Activated T-cell treated with anti-CD3 and anti-CD28 coated beads for 48 hours (primary cell): Measurements from ENCODE around the gene INSIG2.

ENCODE experiments used
- DNase-seq: peaks from one replicate; pipeline ENCODE4 v3.0.0-alpha.2; 2020; ENCODE audit warnings: low read depth

Gene INSIG2

DNA sequence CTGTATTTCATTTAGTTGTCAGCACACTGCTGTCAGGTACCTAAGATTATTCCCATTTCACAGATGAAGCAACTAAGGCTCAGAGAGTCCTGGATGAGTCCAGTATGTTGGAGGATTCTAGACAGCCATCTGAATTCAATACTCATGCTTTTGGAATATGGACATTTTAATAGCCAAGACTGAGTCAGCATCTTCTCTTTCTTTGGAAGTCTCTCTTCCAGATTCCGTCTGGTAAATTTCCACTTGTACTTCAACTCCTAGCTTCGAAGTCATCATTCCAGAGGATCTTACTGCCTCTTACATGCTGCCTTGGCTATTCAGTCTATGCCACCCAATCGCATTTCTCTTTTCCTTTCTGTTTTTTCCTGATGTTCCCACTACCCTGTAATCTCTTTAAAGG lies 40.6 kb downstream of the INSIG2 start:
- no peak for DNase-seq

GRCh38 chr2:118130385-118130784 lies 42.1 kb downstream of the INSIG2 start:
- no peak for DNase-seq

GRCh38 chr2:118131771-118132170 lies 43.5 kb downstream of the INSIG2 start:
- DNase-seq = no peak

DNA sequence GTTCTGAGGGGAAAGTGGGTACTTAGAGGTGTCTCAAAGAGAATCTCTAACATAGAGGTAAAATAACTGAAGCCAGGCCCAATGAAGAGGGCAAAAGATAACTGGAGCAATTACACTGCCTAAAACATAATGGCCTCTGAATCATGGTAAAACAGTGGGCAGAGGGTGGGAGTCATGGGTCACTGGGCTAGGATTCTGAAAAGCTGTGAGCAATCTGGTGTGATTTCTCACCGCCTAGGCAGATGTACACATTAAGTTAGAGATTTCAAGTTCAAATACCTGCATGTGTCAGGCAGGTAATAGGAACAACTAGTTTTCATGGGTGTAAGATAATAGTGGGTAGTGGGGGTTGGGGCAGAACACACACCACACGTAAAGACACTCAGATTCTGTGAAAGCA lies 45.6 kb downstream of the INSIG2 start:
- no peak for DNase-seq

DNA sequence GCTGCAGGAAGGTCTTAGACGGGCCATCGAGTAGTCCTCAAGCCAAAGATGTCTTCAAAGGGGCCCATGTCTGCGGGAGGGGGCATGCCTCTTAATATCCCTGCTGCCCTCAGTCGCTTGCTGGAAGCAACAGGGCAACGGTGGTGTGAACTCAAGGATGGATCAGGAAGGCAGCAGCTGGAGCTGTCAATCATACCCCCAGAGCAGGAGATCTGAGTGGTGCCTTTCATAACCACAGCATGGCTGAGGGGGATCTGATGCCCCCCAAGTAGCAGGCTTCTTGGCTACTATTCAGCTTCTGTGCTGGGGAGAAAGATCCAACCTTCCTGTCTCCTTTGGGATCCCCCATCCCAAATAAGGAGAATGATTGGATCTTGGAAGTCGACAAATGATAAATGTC lies 46.4 kb downstream of the INSIG2 start:
- DNase-seq = no peak

DNA sequence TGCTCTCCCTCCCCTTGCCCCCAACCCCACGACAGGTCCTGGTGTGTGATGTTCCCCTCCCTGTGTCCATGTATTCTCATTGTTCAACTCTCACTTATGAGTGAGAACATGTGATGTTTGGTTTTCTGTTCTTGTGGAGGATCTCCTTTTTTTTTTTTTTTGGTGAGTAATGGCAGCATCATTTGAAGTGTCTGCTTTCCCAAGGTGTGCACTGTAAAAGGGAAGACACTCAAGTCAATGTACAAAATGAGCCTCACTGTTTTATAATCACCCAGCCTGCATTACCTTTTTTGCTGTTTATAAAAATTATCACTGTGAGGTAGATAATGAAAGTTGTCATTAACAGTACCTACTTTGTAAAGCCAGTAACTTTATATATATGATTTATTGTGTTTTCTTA lies 56.9 kb downstream of the INSIG2 start:
- no peak for DNase-seq

GRCh38 chr2:118145806-118146205 lies 57.5 kb downstream of the INSIG2 start:
- no peak for DNase-seq

DNA sequence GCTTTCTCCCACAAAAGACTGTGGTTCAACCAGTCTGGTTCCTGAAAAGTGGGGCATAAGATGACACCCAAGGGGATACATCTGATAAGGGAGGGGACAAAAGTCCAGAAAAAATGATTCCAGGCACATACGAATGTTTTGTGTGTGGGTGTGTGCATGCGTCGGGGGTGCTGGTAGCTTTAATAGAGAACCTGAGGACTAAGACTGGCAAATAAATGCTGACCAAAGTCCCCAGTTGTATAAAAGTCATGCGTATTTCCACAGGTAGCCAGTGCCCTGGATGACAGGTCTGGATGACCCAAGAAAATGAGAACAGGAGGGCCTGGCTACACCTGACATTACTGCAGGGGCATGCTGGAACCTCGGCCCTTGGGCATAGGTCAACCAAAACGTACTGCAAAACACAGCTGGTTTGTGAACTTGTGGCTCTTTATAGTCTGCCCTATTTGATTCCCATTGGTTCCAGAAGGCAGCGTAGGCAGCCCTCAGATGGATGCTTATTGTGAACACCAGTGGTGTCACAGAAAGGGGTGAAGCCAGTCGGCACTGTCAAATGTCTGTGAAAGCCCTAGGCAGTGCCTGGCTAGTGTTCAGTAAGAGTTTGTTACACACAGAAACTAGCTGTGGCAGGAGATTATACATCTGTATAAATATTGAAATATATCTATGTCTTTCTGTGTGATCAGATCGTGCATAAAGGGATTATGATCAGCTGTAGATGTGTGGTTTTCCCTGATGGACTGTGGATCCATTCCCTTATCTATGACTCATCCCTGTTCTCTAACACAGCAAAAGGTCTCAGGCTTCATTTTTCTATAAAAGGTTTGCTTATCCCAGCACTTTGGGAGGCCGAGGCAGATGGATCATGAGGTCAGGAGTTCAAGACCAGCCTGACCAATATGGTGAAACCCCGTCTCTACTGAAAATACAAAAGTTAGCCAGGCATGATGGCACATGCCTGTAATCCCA lies 58.3 kb downstream of the INSIG2 start:
- DNase-seq = no peak

DNA sequence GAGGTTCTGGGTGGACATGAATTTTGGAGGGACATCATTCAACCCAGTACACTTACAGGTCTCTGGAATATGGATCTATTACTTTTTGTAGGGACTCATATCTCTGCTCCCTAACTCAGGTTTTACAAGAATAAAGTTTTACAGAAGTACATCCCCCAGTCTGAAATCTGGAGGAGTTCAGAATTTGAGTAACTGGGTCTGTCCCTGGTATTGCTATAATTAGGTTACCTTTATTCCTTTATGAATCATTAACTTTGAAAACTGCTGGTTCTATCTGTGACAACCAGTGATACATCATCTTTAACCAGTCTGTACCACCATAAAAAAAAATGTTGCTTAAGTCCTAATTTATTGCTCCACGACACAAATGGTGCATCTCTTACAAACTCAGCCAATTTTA lies 59.9 kb downstream of the INSIG2 start:
- DNase-seq = no peak

DNA sequence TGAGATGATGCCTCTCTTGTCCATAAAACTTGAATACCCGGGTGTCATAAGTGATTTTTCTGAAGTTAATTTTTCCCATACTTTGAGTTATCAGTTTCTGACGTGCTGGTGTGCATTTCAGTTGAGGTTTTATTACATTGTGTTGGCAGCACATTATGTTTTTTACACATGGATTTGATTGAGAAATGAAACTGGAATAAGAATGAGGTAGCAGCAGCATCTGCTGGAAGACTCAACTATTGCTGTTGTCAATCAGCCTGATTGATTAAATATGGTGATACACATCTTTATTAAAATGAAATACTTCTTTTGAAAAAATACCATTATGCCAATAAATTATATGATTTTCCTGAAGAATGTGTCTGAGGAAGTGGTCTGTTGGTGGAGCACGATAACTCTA lies 60.5 kb downstream of the INSIG2 start:
- no peak for DNase-seq

DNA sequence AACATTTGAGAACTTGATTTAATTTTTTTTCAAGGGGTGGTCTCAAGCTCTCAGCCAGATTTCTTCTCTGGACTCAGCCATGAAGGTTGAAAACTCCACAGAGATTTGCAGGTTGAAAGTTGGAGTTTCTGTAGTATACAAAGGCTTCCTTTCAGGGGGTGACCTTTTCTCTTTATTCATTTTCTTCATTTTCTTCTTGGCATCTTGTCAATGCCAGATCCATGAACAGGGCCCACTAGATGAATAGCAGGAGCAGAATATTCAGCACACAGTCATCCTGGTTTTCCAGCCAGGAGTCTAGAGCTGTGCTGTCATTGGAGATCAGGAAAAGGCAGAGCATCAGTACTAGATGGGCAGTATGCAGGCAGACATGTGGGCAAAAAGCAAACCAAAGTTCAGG lies 62.0 kb downstream of the INSIG2 start:
- no peak for DNase-seq

- DNase-seq = no peak
These were observed 63.6 kb downstream of the INSIG2 start for GRCh38 chr2:118151831-118152230.

DNA sequence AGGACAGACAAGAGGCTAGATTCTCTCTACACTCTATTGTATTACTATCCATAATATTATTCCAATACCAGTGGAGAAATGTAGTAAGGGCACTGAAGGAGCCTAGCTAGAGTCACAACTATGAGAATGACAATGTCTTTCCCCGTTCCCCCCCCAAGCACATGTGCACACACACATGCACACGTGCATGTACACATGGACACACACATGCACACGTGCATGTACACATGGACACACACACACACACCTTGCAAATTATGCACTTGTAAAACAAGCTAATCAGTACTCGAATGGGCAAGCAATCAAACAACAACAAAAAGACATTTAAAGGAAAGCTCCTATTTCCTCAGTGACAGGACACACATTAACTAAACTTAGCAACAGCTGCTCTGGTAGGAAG lies 65.2 kb downstream of the INSIG2 start:
- no peak for DNase-seq

DNA sequence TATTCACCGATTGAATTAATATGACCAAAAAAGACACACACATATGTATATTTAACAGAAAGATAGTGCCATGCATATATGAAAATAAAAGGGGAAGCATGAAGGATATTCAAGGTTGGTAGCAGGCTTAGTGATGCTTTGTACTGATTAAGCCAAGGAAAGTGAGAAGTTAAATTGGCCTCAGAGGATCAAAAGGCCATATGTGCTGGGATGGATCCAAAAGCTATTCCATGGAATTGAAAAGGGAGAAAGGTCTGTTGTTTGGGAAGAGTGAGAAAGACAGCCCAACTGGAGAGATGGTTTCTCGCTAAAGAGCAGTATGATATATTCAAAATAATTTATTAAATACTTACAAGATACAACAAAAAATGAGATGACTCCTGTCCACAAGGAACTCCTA lies 65.9 kb downstream of the INSIG2 start:
- DNase-seq = no peak
